Measurements from ENCODE around the gene FAM234A. TPM values are rescaled to one million over a fixed set of nuclear protein-coding genes. Genes with fewer than 3 reads are reported as not detected.

FAM234A gene
- total and polyA plus RNA-seq, 2 donors from 2014 or later = 65.3 to 109 TPM

- Histone ChIP-seq H3K4me1 (ENCODE audit: control insufficient read depth in 2 of 3, insufficient read depth in 2 of 3, low read depth in 1 of 3, low read length in 3 of 3) (no peaks in the 10 kb centered on the region), H3K36me3 (ENCODE audit: control insufficient read depth in 2 of 3, insufficient read depth in 3 of 3, low read length in 3 of 3) (no peaks in the 10 kb centered on the region), H3K27me3 (ENCODE audit: control insufficient read depth, insufficient read depth, low read length) (no peaks in the 10 kb centered on the region), H3K9me3 (ENCODE audit: control insufficient read depth in 2 of 3, insufficient read depth in 1 of 3, low read length in 3 of 3) (no peaks in the 10 kb centered on the region), H3K4me3 (ENCODE audit: low read length in 3 of 3) (no peak overlapping the region), H3K27ac (ENCODE audit: low read depth in 2 of 2, low read length in 2 of 2) (no peak overlapping the region), H3K9ac (ENCODE audit: low read length in 3 of 3) (no peak overlapping the region)
- intact Hi-C loops (cut with DNase I) = no loop called here
- FAIRE-seq = no peak
- TF ChIP-seq CTCF (IDR thresholded peaks at IDR 0.05; ENCODE audit: borderline replicate concordance, extremely low read depth, insufficient read depth) = no peak
- DNase-seq = peak in 1 of 5 donors; percentile 34
Measured at GRCh38 chr16:272633-273546, 38.3 kb downstream of the FAM234A start.

- FAIRE-seq = no peak
- Histone ChIP-seq H3K9me3 (ENCODE audit: control insufficient read depth in 2 of 3, insufficient read depth in 1 of 3, low read length in 3 of 3) (no peaks in the 10 kb centered on the region), H3K36me3 (ENCODE audit: control insufficient read depth in 2 of 3, insufficient read depth in 3 of 3, low read length in 3 of 3) (no peaks in the 10 kb centered on the region), H3K4me1 (ENCODE audit: control insufficient read depth in 2 of 3, insufficient read depth in 2 of 3, low read depth in 1 of 3, low read length in 3 of 3) (no peaks in the 10 kb centered on the region), H3K9ac (ENCODE audit: low read length in 3 of 3) (no peak overlapping the region), H3K4me3 (ENCODE audit: low read length in 3 of 3) (no peak overlapping the region), H3K27me3 (ENCODE audit: control insufficient read depth, insufficient read depth, low read length) (no peaks in the 10 kb centered on the region), H3K27ac (ENCODE audit: low read depth in 2 of 2, low read length in 2 of 2) (no peak overlapping the region)
- no peak for TF ChIP-seq CTCF (IDR thresholded peaks at IDR 0.05; ENCODE audit: borderline replicate concordance, extremely low read depth, insufficient read depth)
- DNase-seq = peak in 2 of 5 donors; percentile 48 to 89
- intact Hi-C loops (cut with DNase I) = no loop called here
Measured at GRCh38 chr16:273547-274421, 39.2 kb downstream of the FAM234A start.

- no peaks in the 10 kb centered on the region for H3K9me3 ChIP-seq (ENCODE audit: control insufficient read depth in 2 of 3, insufficient read depth in 1 of 3, low read length in 3 of 3)
- DNase-seq (peak in 4 of 5 donors; percentile 17 to 68 (median 45)), FAIRE-seq (no peak)
- no peak overlapping the region for H3K4me3 ChIP-seq (ENCODE audit: low read length in 3 of 3)
- no peaks in the 10 kb centered on the region for H3K27me3 ChIP-seq (ENCODE audit: control insufficient read depth, insufficient read depth, low read length)
- no peak for TF ChIP-seq CTCF (IDR thresholded peaks at IDR 0.05; ENCODE audit: borderline replicate concordance, extremely low read depth, insufficient read depth)
- no peaks in the 10 kb centered on the region for H3K4me1 ChIP-seq (ENCODE audit: control insufficient read depth in 2 of 3, insufficient read depth in 2 of 3, low read depth in 1 of 3, low read length in 3 of 3)
- intact Hi-C loops (cut with DNase I) = no loop called here
- no peaks in the 10 kb centered on the region for H3K36me3 ChIP-seq (ENCODE audit: control insufficient read depth in 2 of 3, insufficient read depth in 3 of 3, low read length in 3 of 3)
- no peak overlapping the region for H3K27ac ChIP-seq (ENCODE audit: low read depth in 2 of 2, low read length in 2 of 2)
- H3K9ac ChIP-seq (ENCODE audit: low read length in 3 of 3) = no peak overlapping the region
Measured at GRCh38 chr16:275041-275641, 40.5 kb downstream of the FAM234A start.
